Prostate gland (tissue), 2 donors: ENCODE measurements around the gene TBCCD1. TPM values are rescaled to one million over a fixed set of nuclear protein-coding genes. Genes with fewer than 3 reads are reported as not detected.

Experiments
- total RNA-seq, 2 donors: library from RNA; depleted of rRNA; stranded (reverse); fragments of >200 nt; gene quantifications; one replicate each; pipeline ENCODE4 v1.1.0, GENCODE V29; 2016

The TBCCD1 gene
- total RNA-seq, 2 donors from 2014 or later: 10.4 to 26.0 TPM

Other genes starting within 250 kb of the TBCCD1 start
- 1 to 10 TPM; 1.2 to 2.2 TPM for gene DGKG, start 205.1 kb downstream of the TBCCD1 start, total RNA-seq
- 1 to 10 TPM; 1.0 to 1.1 TPM for gene CRYGS, start 23.0 kb downstream of the TBCCD1 start, total RNA-seq
- gene DNAJB11, start 3.4 kb upstream of the TBCCD1 start, total RNA-seq: 10 to 100 TPM; 34.9 to 42.5 TPM
- not detected for gene AHSG, start 45.7 kb upstream of the TBCCD1 start, total RNA-seq
- not detected for gene FETUB, start 73.1 kb upstream of the TBCCD1 start, total RNA-seq
- gene HRG, start 98.7 kb upstream of the TBCCD1 start, total RNA-seq: not detected
- under 1 TPM in 1 of 2 donors, not detected in 1; 0.91 TPM for gene KNG1, start 150.0 kb upstream of the TBCCD1 start, total RNA-seq
- gene EIF4A2, start 216.2 kb upstream of the TBCCD1 start, total RNA-seq: 100 to 1,000 TPM; 291 to 402 TPM
- 10 to 100 TPM; 13.6 to 17.3 TPM for gene RFC4, start 239.1 kb upstream of the TBCCD1 start, total RNA-seq